GM12865 (cell line): ENCODE results near the gene R3HCC1L.
"Not testable (repeated sequence)": the region's sequence is repeated elsewhere in the genome, so short reads cannot be mapped to it uniquely, and the experiment has no call there.

ENCODE experiments used
- DNase-seq: peaks from one replicate; pipeline ENCODE4 v3.0.0; 2010; ENCODE audit warnings: low read depth
- H3K4me3 ChIP-seq: 2 replicates; pipeline ENCODE4 v1.5.1; 2011; ENCODE audit warnings: mild to moderate bottlenecking, low read depth, low read length, control low read depth
- CTCF ChIP-seq: IDR thresholded peaks from 2 replicates; pipeline ENCODE4 v1.5.1; 2011; ENCODE audit warnings: low read length, control low read depth, low read depth, inconsistent platforms; ENCODE audit not compliant: insufficient read depth; ENCODE audit errors: missing control alignments

R3HCC1L gene

DNA sequence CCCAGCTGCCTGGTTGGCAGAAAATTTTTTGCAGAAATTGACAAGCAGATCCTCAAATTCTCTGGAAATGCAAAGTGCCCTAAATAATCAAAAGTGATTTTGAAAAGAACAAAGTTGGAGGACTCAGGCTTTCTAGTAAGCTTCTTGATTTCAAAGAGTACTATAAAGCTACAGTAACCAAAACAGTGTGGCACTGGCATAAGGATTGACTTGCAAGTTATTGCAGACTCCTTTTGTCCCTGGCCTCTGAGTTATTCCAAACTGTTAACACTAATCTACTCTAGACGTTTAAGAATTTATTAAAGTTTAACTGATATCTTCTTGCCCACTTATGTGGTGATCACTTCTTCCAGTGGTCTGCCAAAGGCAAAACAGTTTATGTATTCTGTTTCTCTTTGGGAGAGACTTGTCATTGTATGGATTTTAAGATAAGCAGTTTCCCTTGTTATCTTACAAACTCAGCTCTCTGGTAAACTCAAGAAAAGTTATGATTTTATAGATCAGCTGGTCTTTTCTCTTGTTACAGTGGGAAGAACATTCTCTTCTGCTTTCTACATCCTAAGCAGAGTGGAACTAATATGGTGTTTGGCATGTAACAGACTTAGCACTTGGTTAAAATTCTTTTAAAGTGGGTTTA, 92.2 kb downstream of the R3HCC1L start:
- TF ChIP-seq CTCF: no peak
- H3K4me3 ChIP-seq: no peak overlapping the region
- DNase-seq: no peak

DNA sequence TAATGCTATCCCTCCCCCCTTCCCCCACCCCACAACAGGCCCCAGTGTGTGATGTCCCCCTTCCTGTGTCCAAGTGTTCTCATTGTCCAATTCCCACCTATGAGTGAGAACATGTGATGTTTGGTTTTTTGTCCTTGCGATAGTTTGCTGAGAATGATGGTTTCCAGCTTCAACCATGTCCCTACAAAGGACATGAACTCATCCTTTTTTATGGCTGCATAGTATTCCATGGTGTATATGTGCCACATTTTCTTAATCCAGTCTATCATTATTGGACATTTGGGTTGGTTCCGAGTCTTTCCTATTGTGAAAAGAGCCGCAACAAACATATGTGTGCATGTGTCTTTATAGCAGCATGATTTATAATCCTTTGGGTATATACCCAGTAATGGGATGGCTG, 93.3 kb downstream of the R3HCC1L start:
- H3K4me3 ChIP-seq, DNase-seq: not testable (repeated sequence)

DNA sequence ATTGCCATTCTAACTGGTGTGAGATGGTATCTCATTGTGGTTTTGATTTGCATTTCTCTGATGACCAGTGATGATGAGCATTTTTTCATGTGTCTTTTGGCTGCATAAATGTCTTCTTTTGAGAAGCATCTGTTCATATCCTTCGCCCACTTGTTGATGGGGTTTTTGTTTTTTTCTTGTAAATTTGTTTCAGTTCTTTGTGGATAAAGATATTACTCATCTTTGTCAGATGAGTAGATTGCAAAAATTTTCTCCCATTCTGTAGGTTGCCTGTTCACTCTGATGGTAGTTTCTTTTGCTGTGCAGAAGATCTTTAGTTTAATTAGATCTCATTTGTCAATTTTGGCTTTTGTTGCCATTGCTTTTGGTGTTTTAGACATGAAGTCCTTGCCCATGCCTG, 93.8 kb downstream of the R3HCC1L start:
- not testable (repeated sequence) for H3K4me3 ChIP-seq, DNase-seq

DNA sequence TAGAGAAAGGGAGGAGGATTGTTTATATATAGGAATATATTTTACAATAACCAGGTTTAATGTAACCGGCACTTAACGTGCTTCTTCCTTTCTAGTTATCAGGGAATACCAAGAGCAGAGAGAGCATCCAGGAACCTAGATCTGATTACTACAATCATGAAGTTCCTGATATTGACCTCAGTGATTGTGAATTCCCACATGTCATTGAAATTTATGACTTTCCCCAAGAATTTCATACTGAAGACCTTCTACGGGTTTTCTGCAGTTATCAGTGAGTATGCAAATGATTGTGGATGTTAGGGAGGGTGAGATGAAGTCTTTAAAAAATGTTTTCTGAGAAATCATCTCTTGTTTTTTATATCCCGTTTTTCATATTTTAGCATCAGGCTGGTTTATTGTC, 97.0 kb downstream of the R3HCC1L start:
- H3K4me3 ChIP-seq: no peak overlapping the region
- DNase-seq: no peak
- TF ChIP-seq CTCF: no peak

GRCh38 chr10:98235846-98236245, 101.4 kb downstream of the R3HCC1L start:
- H3K4me3 ChIP-seq: no peak overlapping the region
- DNase-seq: no peak
- TF ChIP-seq CTCF: no peak

- H3K4me3 ChIP-seq: no peak overlapping the region
- no peak for TF ChIP-seq CTCF
- DNase-seq: no peak
Observed at GRCh38 chr10:98236862-98237261, 102.4 kb downstream of the R3HCC1L start.

- TF ChIP-seq CTCF: no peak
- no peak overlapping the region for H3K4me3 ChIP-seq
- no peak for DNase-seq
Observed at GRCh38 chr10:98238391-98238790, 103.9 kb downstream of the R3HCC1L start.

GRCh38 chr10:98240524-98240923, 106.1 kb downstream of the R3HCC1L start:
- TF ChIP-seq CTCF: no peak
- H3K4me3 ChIP-seq: no peak overlapping the region
- DNase-seq: no peak
